Measurements from ENCODE around the gene PLXNA4. TPM values are rescaled to one million over a fixed set of nuclear protein-coding genes. Genes with fewer than 3 reads are reported as not detected.

Gene PLXNA4
- total RNA-seq, 1 donor from 2014 or later = 3.5 TPM

DNA sequence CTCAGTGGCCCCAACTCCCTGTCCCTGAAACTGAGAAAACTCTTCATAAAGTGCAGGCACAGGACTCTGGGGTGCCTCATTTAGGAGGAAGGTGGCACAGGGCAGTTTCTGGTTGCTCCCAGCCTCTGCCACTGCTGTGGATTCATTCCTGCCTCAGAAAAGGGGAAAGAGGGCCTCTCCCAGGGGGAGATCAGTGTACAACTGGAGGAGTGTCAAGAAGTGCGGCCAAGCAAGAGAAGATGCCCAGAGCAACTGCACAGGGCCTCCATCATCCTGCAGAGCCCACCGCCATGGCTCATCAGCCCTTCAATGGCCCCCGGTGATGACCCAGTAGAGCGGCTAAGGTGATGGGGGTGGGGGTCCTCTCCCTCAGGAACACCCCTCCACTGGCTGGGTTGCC, 150.3 kb downstream of the PLXNA4 start:
- Mint-ChIP-seq H3K27ac (ENCODE audit: unreplicated experiment) (no peak overlapping the region), H3K36me3 (ENCODE audit: low read depth, unreplicated experiment) (no peaks in the 10 kb centered on the region), H3K4me3 (ENCODE audit: unreplicated experiment) (no peak overlapping the region), H3K9me3 (ENCODE audit: unreplicated experiment) (no peaks in the 10 kb centered on the region), H3K27me3 (ENCODE audit: unreplicated experiment) (no peaks in the 10 kb centered on the region), H3K4me1 (ENCODE audit: unreplicated experiment) (peaks cover 8% of the 10 kb centered on the region)
- TF ChIP-seq, protein P1, sequence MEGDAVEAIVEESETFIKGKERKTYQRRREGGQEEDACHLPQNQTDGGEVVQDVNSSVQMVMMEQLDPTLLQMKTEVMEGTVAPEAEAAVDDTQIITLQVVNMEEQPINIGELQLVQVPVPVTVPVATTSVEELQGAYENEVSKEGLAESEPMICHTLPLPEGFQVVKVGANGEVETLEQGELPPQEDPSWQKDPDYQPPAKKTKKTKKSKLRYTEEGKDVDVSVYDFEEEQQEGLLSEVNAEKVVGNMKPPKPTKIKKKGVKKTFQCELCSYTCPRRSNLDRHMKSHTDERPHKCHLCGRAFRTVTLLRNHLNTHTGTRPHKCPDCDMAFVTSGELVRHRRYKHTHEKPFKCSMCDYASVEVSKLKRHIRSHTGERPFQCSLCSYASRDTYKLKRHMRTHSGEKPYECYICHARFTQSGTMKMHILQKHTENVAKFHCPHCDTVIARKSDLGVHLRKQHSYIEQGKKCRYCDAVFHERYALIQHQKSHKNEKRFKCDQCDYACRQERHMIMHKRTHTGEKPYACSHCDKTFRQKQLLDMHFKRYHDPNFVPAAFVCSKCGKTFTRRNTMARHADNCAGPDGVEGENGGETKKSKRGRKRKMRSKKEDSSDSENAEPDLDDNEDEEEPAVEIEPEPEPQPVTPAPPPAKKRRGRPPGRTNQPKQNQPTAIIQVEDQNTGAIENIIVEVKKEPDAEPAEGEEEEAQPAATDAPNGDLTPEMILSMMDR (IDR thresholded peaks at IDR 0.05; ENCODE audit: unreplicated experiment) = no peak
- no peak for DNase-seq (ENCODE audit: low spot score)

DNA sequence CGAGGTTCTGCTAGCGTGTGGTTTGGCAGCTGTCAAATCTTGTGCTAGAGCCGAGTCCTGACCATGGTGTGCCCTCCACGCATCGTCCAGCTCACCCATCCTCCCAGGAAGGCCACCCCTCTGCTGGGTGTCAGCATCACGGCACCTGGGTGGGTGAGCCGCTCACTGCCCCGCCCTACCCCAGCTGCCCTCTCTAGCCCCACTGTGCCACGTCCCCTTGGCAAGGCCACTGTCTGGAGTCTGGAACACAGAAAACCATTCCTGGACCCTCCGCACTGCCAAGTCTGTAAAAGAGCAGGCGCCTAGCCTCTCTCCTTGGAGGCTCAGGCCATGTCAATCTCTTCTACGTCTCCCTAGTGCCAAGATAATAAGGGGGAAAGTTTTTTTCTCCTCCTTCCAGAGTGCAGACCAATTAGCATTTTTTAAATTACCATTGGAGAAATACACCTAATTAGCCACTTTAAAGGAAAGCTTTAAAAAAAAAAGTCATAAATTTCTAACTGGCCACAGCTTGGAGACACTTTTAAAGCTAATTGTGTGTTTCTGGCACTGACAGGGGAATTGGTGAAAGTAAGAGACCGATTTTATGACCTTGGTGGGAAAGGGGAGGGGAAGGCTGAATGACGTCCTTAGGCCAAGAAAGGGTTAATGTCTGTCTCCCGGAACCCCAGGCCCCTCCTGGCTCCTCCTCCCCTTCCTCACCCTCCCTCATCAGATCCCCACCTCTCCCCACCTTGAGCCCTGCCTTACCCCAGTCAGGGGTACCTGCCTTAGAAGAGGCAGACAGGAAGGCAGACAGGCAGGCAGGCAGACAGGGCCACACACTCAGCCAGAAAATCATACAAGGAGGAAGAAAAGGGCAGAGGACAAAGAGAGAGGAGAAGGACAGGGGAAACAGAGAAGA, 151.2 kb downstream of the PLXNA4 start:
- H3K27ac Mint-ChIP-seq (ENCODE audit: unreplicated experiment) = no peak overlapping the region
- no peak overlapping the region for H3K4me3 Mint-ChIP-seq (ENCODE audit: unreplicated experiment)
- TF ChIP-seq, protein P1 (IDR thresholded peaks at IDR 0.05; ENCODE audit: unreplicated experiment) = no peak
- no peaks in the 10 kb centered on the region for H3K9me3 Mint-ChIP-seq (ENCODE audit: unreplicated experiment)
- no peaks in the 10 kb centered on the region for H3K36me3 Mint-ChIP-seq (ENCODE audit: low read depth, unreplicated experiment)
- H3K27me3 Mint-ChIP-seq (ENCODE audit: unreplicated experiment) = no peaks in the 10 kb centered on the region
- DNase-seq (ENCODE audit: low spot score) = no peak
- H3K4me1 Mint-ChIP-seq (ENCODE audit: unreplicated experiment) = peaks cover 8% of the 10 kb centered on the region

DNA sequence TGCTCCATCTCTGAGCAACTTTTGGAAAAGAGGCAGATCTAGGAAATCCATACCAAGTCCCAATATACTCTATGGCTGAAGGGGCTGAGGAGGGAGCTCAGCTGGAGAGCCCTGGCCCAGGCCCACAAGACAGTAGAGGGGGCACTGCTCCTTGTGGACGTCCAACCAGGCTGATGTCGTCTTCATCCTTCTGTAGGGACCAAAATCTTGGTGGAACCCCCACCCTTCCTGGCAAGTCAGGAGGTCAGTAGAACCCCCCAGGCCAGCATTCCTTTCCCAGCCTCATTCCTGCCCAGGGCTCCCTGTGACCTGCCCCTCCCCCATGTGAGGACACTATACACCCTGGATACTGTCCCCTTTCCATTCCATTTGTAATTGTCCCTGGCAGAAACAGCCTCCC, 152.0 kb downstream of the PLXNA4 start:
- Mint-ChIP-seq H3K9me3 (ENCODE audit: unreplicated experiment) (no peaks in the 10 kb centered on the region), H3K27me3 (ENCODE audit: unreplicated experiment) (no peaks in the 10 kb centered on the region), H3K36me3 (ENCODE audit: low read depth, unreplicated experiment) (no peaks in the 10 kb centered on the region), H3K4me3 (ENCODE audit: unreplicated experiment) (no peak overlapping the region), H3K27ac (ENCODE audit: unreplicated experiment) (no peak overlapping the region), H3K4me1 (ENCODE audit: unreplicated experiment) (peaks cover 8% of the 10 kb centered on the region)
- no peak for DNase-seq (ENCODE audit: low spot score)
- TF ChIP-seq, protein P1 (IDR thresholded peaks at IDR 0.05; ENCODE audit: unreplicated experiment) = no peak

DNA sequence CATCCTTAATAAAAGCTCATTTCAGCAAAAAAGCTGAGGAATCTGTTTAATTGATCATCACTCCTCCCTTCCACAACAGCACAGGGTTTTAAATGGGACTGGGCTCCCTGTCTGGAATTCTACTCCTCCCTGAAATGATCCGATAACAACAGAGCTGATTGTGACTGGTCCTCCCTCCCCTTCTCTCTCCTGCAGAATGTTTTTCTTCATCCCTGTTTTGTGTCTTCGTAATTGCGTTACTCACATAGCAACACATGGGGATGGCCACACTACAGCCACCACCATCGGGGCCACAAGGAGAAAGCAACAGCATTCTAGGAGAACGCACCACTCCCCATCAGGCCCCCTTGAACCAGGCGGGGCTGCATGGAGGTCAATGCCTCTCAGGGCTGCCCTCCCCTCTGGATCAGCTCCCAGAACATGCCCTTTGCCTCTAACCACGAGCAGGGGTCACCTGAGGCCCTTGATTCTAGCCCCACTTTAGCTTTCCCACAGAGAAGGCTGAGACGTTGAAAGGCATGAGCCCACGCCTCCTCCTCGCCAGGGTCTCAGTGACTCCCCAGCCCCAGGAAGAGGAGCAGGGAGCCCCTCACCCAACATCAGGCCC, 152.6 kb downstream of the PLXNA4 start:
- no peak for DNase-seq (ENCODE audit: low spot score)
- TF ChIP-seq, protein P1 (IDR thresholded peaks at IDR 0.05; ENCODE audit: unreplicated experiment) = no peak
- Mint-ChIP-seq H3K4me3 (ENCODE audit: unreplicated experiment) (no peak overlapping the region), H3K4me1 (ENCODE audit: unreplicated experiment) (peaks cover 11% of the 10 kb centered on the region), H3K27ac (ENCODE audit: unreplicated experiment) (no peak overlapping the region), H3K27me3 (ENCODE audit: unreplicated experiment) (no peaks in the 10 kb centered on the region), H3K36me3 (ENCODE audit: low read depth, unreplicated experiment) (no peaks in the 10 kb centered on the region), H3K9me3 (ENCODE audit: unreplicated experiment) (no peaks in the 10 kb centered on the region)

Data from endothelial cell (in vitro differentiated cells).